ENCODE measurements around the gene SMIM14. TPM values are rescaled to one million over a fixed set of nuclear protein-coding genes. Genes with fewer than 3 reads are reported as not detected.
"Not testable (repeated sequence)": the region's sequence is repeated elsewhere in the genome, so short reads cannot be mapped to it uniquely, and the experiment has no call there.

SMIM14 gene
- total RNA-seq, 1 donor from 2014 or later = 53.8 TPM

DNA sequence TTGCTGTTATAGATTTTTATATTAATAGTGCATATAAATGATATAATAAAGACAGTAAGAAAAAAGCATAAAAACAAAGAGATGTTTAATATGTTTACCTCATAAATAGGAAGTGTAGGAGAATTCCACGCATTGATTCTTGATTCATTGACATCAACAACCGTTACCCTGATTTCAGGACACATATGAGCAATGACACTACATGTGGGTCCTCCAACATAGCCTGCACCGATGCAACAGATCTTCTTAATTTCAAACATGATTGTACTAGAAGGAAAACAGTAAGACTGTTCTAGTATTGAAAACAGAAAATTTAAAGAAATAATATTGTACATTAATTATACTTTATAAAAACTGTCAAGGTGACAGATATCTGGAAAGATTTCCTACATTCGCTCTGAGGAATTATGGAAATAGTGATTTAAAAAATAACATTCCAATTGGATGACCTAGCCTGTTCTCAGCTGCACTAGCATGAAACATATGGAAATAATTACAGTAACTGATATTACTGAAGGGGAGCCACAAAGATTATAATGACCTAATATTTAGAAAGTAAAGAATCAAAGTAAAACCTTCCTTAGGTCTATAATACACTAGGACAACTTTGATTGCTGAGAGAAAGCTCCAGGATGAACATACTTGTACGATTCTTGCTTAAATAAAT lies 117.3 kb downstream of the SMIM14 start:
- H3K27me3 ChIP-seq = no peaks in the 10 kb centered on the region
- TF ChIP-seq, protein P1, sequence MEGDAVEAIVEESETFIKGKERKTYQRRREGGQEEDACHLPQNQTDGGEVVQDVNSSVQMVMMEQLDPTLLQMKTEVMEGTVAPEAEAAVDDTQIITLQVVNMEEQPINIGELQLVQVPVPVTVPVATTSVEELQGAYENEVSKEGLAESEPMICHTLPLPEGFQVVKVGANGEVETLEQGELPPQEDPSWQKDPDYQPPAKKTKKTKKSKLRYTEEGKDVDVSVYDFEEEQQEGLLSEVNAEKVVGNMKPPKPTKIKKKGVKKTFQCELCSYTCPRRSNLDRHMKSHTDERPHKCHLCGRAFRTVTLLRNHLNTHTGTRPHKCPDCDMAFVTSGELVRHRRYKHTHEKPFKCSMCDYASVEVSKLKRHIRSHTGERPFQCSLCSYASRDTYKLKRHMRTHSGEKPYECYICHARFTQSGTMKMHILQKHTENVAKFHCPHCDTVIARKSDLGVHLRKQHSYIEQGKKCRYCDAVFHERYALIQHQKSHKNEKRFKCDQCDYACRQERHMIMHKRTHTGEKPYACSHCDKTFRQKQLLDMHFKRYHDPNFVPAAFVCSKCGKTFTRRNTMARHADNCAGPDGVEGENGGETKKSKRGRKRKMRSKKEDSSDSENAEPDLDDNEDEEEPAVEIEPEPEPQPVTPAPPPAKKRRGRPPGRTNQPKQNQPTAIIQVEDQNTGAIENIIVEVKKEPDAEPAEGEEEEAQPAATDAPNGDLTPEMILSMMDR (IDR thresholded peaks at IDR 0.05) = no peak
- H3K4me3 ChIP-seq = no peak overlapping the region
- ATAC-seq (no peak), DNase-seq (no peak)
- intact Hi-C loops (cut with DNase I) = no loop called here
- peaks cover 22% of the 10 kb centered on the region for H3K36me3 ChIP-seq
- no peaks in the 10 kb centered on the region for H3K9me3 ChIP-seq
- H3K4me1 ChIP-seq = peaks cover 4% of the 10 kb centered on the region
- no peak overlapping the region for H3K27ac ChIP-seq

DNA sequence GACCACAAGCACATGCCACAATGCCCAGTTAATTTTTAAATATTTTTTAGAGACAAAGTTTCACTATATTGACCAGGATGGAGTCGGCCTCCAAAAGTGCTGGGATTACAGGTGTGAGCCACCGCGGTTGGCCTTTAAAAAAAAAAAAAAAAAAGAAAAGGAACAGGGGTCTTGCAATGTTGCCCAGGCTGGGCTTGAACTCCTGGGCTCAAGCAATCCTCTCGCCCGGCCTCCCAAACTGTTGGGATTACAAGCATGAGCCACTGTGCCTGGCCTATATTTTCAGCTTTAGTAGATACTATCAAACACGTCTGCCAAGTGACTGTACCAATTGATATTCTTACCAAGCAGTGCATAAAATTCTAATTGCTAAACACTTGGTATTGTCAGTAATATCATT lies 120.2 kb downstream of the SMIM14 start:
- H3K27ac ChIP-seq = no peak overlapping the region
- no peaks in the 10 kb centered on the region for H3K27me3 ChIP-seq
- H3K4me1 ChIP-seq = no peaks in the 10 kb centered on the region
- intact Hi-C loops (cut with DNase I) = no loop called here
- DNase-seq (no peak), ATAC-seq (no peak)
- no peaks in the 10 kb centered on the region for H3K9me3 ChIP-seq
- peaks cover 36% of the 10 kb centered on the region for H3K36me3 ChIP-seq
- H3K4me3 ChIP-seq = no peak overlapping the region
- TF ChIP-seq, protein P1 (IDR thresholded peaks at IDR 0.05) = no peak

DNA sequence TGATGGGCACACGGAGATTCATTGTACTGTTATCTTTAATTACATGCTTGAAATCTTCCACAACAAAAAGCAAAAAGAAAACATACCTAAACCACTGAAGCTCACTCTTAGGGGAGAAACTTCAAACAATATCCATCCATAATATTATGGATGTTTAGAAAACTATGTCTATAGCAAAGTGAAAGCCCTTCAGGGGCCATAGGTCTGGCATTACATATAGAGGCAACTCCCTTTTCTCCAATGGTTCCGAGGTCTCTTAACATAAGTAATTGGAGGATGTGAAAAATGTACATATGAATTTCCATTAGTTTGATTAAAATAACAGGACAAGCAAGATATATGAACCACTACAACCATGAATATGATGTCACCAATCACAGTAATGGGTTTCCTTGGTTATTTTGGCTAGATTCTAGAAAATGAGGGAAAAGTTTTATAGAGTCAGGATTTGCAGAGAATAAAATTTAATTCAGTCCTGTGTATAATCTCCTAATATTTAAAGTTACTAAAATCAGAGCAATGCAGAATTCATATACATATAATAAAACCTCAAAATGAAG lies 122.2 kb downstream of the SMIM14 start:
- Histone ChIP-seq H3K36me3 (peaks cover 56% of the 10 kb centered on the region), H3K27me3 (no peaks in the 10 kb centered on the region), H3K27ac (no peak overlapping the region), H3K4me3 (no peak overlapping the region), H3K4me1 (no peaks in the 10 kb centered on the region), H3K9me3 (no peaks in the 10 kb centered on the region)
- TF ChIP-seq, protein P1 (IDR thresholded peaks at IDR 0.05) = no peak
- ATAC-seq (no peak), DNase-seq (no peak)
- intact Hi-C loops (cut with DNase I) = no loop called here

DNA sequence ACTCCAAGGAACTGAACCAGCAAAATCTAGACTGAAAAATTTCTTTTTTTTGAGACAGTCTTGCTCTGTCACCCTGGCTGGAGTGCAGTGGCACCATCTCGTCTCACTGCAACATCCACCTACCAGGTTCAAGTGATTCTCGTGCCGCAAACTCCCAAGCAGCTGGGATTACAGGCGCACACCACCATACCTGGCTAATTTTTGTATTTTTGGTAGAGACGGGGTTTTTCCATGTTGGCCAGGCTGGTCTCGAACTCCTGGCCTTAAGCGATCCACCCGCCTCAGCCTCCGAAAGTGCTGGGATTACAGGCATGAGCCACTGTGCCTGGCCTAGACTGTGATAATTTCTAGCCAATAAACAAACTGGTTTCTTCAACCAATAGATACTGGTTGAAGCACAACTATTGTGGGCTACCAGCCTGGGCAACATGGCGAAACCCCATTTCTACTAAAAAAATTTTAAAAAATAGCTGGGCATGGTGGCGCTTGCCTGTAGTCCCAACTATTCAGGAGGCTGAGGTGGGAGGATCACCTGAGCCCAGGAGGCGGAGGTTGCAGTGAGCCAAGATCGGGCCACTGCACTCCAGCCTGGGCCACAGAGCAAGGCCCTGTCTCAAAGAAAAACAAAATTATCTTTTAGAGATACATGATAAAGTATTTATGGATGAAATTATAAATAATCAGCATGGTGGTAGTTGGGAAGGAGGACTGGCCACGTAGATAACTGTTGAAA lies 122.8 kb downstream of the SMIM14 start:
- H3K9me3 ChIP-seq, H3K27ac ChIP-seq: not testable (repeated sequence)
- peaks cover 62% of the 10 kb centered on the region for H3K36me3 ChIP-seq

DNA sequence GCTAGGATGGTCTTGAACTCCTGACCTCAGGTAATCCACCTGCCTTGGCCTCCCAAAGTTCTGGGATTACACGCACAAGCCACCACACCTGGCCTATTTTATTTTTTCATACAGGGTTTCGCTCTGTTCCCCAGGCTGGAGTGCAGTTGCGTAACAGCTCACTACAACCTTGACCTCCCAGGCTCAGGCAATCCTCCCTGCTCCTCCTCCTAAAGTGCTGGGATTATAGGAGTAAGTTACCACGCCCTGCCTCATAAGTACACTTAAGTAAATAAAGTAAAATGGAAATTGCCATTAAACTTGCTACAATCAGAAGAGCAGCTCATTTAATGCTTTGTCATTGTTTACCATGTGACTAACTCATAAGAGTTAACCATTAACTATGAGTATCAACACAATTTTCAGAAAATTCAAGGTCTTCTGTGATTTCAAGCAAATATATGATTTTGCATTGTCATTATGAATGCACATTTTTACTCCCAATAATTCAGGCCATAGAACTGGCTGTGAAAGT lies 123.7 kb downstream of the SMIM14 start:
- Histone ChIP-seq H3K4me3 (no peak overlapping the region), H3K4me1 (no peaks in the 10 kb centered on the region), H3K9me3 (no peaks in the 10 kb centered on the region), H3K36me3 (peaks cover 71% of the 10 kb centered on the region), H3K27me3 (no peaks in the 10 kb centered on the region), H3K27ac (peak overlapping the region; percentile 43)
- ATAC-seq (peak; percentile 96), DNase-seq (peak; percentile 72)
- intact Hi-C loops (cut with DNase I) = no loop called here
- TF ChIP-seq, protein P1 (IDR thresholded peaks at IDR 0.05) = no peak

More for the DNA sequence above, 122.8 kb downstream of the SMIM14 start:
- intact Hi-C loops (cut with DNase I); H3K4me3 ChIP-seq; DNase-seq; ATAC-seq; H3K27me3 ChIP-seq; H3K4me1 ChIP-seq: not testable (repeated sequence)

DNA sequence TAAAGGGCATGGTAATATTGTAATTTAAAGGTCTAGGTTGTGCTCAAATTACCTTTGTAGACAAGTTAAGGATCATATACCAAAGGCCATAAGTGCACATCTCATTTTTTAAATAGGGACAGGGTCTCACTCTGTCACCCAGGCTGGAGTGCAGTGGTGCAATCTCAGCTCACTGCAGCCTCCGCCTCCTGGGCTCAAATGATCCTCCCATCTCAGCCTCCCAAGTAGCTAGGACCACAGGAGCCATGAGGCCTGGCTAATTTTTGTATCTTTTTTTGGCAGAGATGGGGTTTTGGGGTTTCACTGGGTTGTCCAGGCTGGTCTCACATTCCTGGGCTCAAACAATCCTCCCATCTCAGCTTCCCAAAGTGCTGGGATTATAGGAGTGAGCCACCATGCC lies 124.4 kb downstream of the SMIM14 start:
- ATAC-seq; intact Hi-C loops (cut with DNase I); DNase-seq; H3K27me3 ChIP-seq; H3K4me3 ChIP-seq; H3K4me1 ChIP-seq; H3K9me3 ChIP-seq: not testable (repeated sequence)
- H3K27ac ChIP-seq = peak overlapping the region; percentile 43
- H3K36me3 ChIP-seq = peaks cover 73% of the 10 kb centered on the region

Measured in upper lobe of right lung (tissue), 1 donor.